Endothelial cell of umbilical vein (primary cell): ENCODE measurements around the gene GALNT13. TPM values are rescaled to one million over a fixed set of nuclear protein-coding genes. Genes with fewer than 3 reads are reported as not detected.

Experiments used
- BruUV-seq: library from RNA; stranded (reverse); fragments of 400-500 nt; replicated peaks from 2 replicates; lab custom pipeline; 2021; lab: Mats Ljungman, UMichigan
- CTCF ChIA-PET: fragments of 300-600, 350-600 bp; sonication (Branson Sonifier 250); formaldehyde crosslinking; loops from one replicate; lab custom pipeline; 2021; ENCODE audit warnings: antibody characterized with exemption, inconsistent platforms; lab: Charles Lee
- POLR2A ChIA-PET: fragments of 300-600, 350-600 bp; sonication (Branson Sonifier 250); formaldehyde crosslinking; loops from one replicate; lab custom pipeline; 2021; ENCODE audit warnings: antibody characterized with exemption, inconsistent platforms; lab: Charles Lee
- DNase-seq: peaks from one replicate; pipeline ENCODE4 v3.0.0-alpha.2; 2011; ENCODE audit warnings: low read depth, low spot score
- FAIRE-seq: peaks from 2 replicates; lab custom pipeline; 2011; peaks lifted over from hg19 to GRCh38; lab: Jason Lieb, UNC
- H2AFZ ChIP-seq: 2 replicates; pipeline ENCODE4 v1.6.0; 2012; ENCODE audit warnings: low read depth, low read length, control low read depth, inconsistent platforms
- H3K27ac ChIP-seq: 2 replicates; pipeline ENCODE4 v1.5.1; 2011; ENCODE audit warnings: low read depth, mild to moderate bottlenecking, control low read depth, low read length, moderate library complexity; ENCODE audit not compliant: insufficient read depth
- H3K27me3 ChIP-seq, 2 experiments: 2 replicates each; pipeline versions ENCODE4 v1.6.0 to v1.6.1; 2011; ENCODE audit warnings: low read length in 2 of 2, mixed read lengths in 1 of 2; ENCODE audit not compliant: control insufficient read depth in 2 of 2, insufficient read depth in 2 of 2
- H3K36me3 ChIP-seq, 2 experiments: 2 replicates in 1 of 2; 3 replicates in 1 of 2; pipeline ENCODE4 v1.5.1; 2011; ENCODE audit warnings: low read length in 2 of 2, mild to moderate bottlenecking in 1 of 2, moderate library complexity in 1 of 2; ENCODE audit not compliant: control insufficient read depth in 2 of 2, insufficient read depth in 2 of 2; ENCODE audit errors: extremely low read depth in 1 of 2
- H3K4me1 ChIP-seq: 3 replicates; pipeline ENCODE4 v1.5.1; 2011; ENCODE audit warnings: mild to moderate bottlenecking, low read length; ENCODE audit not compliant: control insufficient read depth, insufficient read depth; ENCODE audit errors: extremely low read depth
- H3K4me2 ChIP-seq: 2 replicates; pipeline ENCODE4 v1.6.1; 2011; ENCODE audit warnings: low read length, control low read depth, mixed read lengths; ENCODE audit not compliant: insufficient read depth
- H3K4me3 ChIP-seq, 3 experiments: fragments of 200-600 bp in 1 of 3; sonication (generic), shearing (Covaris generic) in 1 of 3; replicated peaks in 1 of 3; 2 replicates each; pipeline ENCODE4 v1.5.1; 2011 to 2016; ENCODE audit warnings: control low read depth in 3 of 3, low read length in 3 of 3, mild to moderate bottlenecking in 2 of 3, inconsistent platforms in 1 of 3, low read depth in 1 of 3, moderate library complexity in 1 of 3; ENCODE audit not compliant: insufficient read depth in 1 of 3
- H3K79me2 ChIP-seq: 2 replicates; pipeline ENCODE4 v1.6.0; 2012; ENCODE audit warnings: low read length, inconsistent platforms; ENCODE audit not compliant: control insufficient read depth, insufficient read depth
- H3K9ac ChIP-seq: replicated peaks from 2 replicates; pipeline ENCODE3; 2011; ENCODE audit warnings: low read length, control low read depth; ENCODE audit not compliant: insufficient read depth; ENCODE audit errors: extremely low read depth
- H3K9me1 ChIP-seq: replicated peaks from 3 replicates; pipeline ENCODE4 v1.6.0; 2011; ENCODE audit warnings: mild to moderate bottlenecking, low read length; ENCODE audit not compliant: control insufficient read depth, insufficient read depth; ENCODE audit errors: extremely low read depth
- H3K9me3 ChIP-seq: replicated peaks from 2 replicates; pipeline ENCODE4 v1.5.1; 2012; ENCODE audit warnings: low read length, inconsistent platforms; ENCODE audit not compliant: control insufficient read depth, insufficient read depth
- H4K20me1 ChIP-seq: replicated peaks from 2 replicates; pipeline ENCODE3; 2011; ENCODE audit warnings: mild to moderate bottlenecking, low read length; ENCODE audit not compliant: control insufficient read depth, insufficient read depth; ENCODE audit errors: extremely low read depth
- CTCF ChIP-seq, 2 donors: IDR thresholded peaks; 1 replicate in 1 of 2; 2 replicates in 1 of 2; pipeline ENCODE4 v1.5.1; 2011; ENCODE audit warnings: low read length in 2 of 2, mild to moderate bottlenecking in 2 of 2, moderate library complexity in 2 of 2, control low read depth in 1 of 2, inconsistent platforms in 1 of 2, low read depth in 1 of 2; ENCODE audit not compliant: insufficient read depth in 1 of 2; ENCODE audit errors: extremely low read depth in 1 of 2
- EZH2 ChIP-seq: IDR thresholded peaks from 2 replicates; pipeline ENCODE4 v1.6.1; 2012; ENCODE audit warnings: borderline replicate concordance, low read depth, mild to moderate bottlenecking, moderate library complexity, low read length, inconsistent platforms; ENCODE audit not compliant: severe bottlenecking
- FOS ChIP-seq: IDR thresholded peaks from 2 replicates; pipeline ENCODE4 v1.6.1; 2011; ENCODE audit warnings: mild to moderate bottlenecking, low read length, moderate library complexity, borderline replicate concordance; ENCODE audit not compliant: insufficient read depth
- GATA2 ChIP-seq: IDR thresholded peaks from 2 replicates; pipeline ENCODE4 v1.7.0; 2011; ENCODE audit warnings: low read depth, mild to moderate bottlenecking, moderate library complexity, mixed read lengths, low read length; ENCODE audit not compliant: insufficient read length, insufficient read depth
- JUN ChIP-seq: IDR thresholded peaks from 2 replicates; pipeline ENCODE4 v1.6.1; 2011; ENCODE audit warnings: borderline replicate concordance, low read depth; ENCODE audit not compliant: insufficient read length, insufficient read depth
- MAX ChIP-seq: IDR thresholded peaks from 2 replicates; pipeline ENCODE4 v1.6.1; 2011; ENCODE audit not compliant: insufficient read depth, insufficient read length
- MYC ChIP-seq: IDR thresholded peaks from one replicate; pipeline ENCODE4 v1.6.1; 2011; ENCODE audit warnings: mild to moderate bottlenecking, low read depth, low read length
- POLR2A ChIP-seq: IDR thresholded peaks from 2 replicates; pipeline ENCODE4 v1.6.1; 2012; ENCODE audit warnings: low read depth, mild to moderate bottlenecking, control low read depth, low read length
- POLR2AphosphoS5 ChIP-seq: IDR thresholded peaks from 2 replicates; pipeline ENCODE4 v1.6.1; 2012; ENCODE audit warnings: low read depth, mild to moderate bottlenecking, control low read depth, low read length, moderate library complexity; ENCODE audit not compliant: insufficient read depth
- dilution Hi-C: fragments of 300-500 bp; cut with MboI; formaldehyde crosslinking; loops from one replicate; pipeline ENCODE4 v1.15.0; 2019; ENCODE audit warnings: low sequenced_read_pairs; ENCODE audit not compliant: extremely low pct_ligation_motif_present
- intact Hi-C: fragments of 100-400 bp; cut with micrococcal nuclease; formaldehyde crosslinking; loops from one replicate; pipeline ENCODE4 v1.10.0; 2022
- polyA plus RNA-seq, 4 experiments: library from polyadenylated mRNA; depleted of rRNA in 3 of 4; stranded (reverse) in 3 of 4; unstranded in 1 of 4; fragments of >200 nt; gene quantifications; 2 replicates each; pipeline versions ENCODE4 v1.2.1 to v1.2.3, GENCODE V29; 2011 to 2012; ENCODE audit warnings: missing spikeins in 1 of 4
- total RNA-seq: library from RNA; stranded (reverse); gene quantifications from 2 replicates; pipeline ENCODE4 v1.2.3, GENCODE V29; 2021

Gene GALNT13
- total and polyA plus RNA-seq, 2 donors (not counting 3 experiments of a cell fraction or from before 2014, with no cell fraction given): 0.06 TPM; not detected in 1

- Histone ChIP-seq H2AFZ (no peak overlapping the region), H3K9ac (no peak overlapping the region), H3K27me3 (no peaks in the 10 kb centered on the region), H3K4me3 (no peak overlapping the region), H4K20me1 (no peaks in the 10 kb centered on the region), H3K27ac (no peak overlapping the region), H3K4me2 (no peak overlapping the region), H3K9me1 (no peaks in the 10 kb centered on the region), H3K79me2 (no peaks in the 10 kb centered on the region), H3K36me3 (no peaks in the 10 kb centered on the region), H3K9me3 (no peaks in the 10 kb centered on the region), H3K4me1 (no peaks in the 10 kb centered on the region)
- no peak for TF ChIP-seq CTCF (IDR thresholded peaks at IDR 0.05; ENCODE audit: extremely low read depth in 1 of 2, insufficient read depth in 1 of 2, low read depth in 1 of 2, low read length in 2 of 2)
- no peak for TF ChIP-seq POLR2AphosphoS5
- TF ChIP-seq MYC: no peak
- TF ChIP-seq GATA2: no peak
- TF ChIP-seq FOS: no peak
- TF ChIP-seq POLR2A: no peak
- TF ChIP-seq EZH2: no peak
- no peak for TF ChIP-seq MAX
- no peak for TF ChIP-seq JUN
- BruUV-seq: no TSS peak
- intact Hi-C loops: no loop called here
- DNase-seq: no peak
- POLR2A ChIA-PET: no interaction called here
- no peak for FAIRE-seq
- dilution Hi-C loops: no loop called here
- CTCF ChIA-PET: interaction anchor here (1.3 to 2.4 kb wide), 2 partner anchors 13 to 910 kb away, joined by 4 to 12 read pairs; no protein-coding TSS in a partner anchor
Observed at GRCh38 chr2:154400563-154401290, 529.0 kb downstream of the GALNT13 start.
